Astrocyte of the cerebellum (primary cell): ENCODE data around the gene NSD2.

Source experiments
- DNase-seq: peaks from one replicate; pipeline ENCODE4 v3.0.0-alpha.2; 2011; ENCODE audit warnings: low read depth
- H3K4me3 ChIP-seq: 2 replicates; pipeline ENCODE4 v1.5.1; 2011; ENCODE audit warnings: mild to moderate bottlenecking, low read depth, low read length, moderate library complexity
- in situ Hi-C: cut with HindIII; loops from 2 replicates; pipeline ENCODE4 v1.10.0; 2017; ENCODE audit warnings: low sequenced_read_pairs
- TF ChIP-seq, protein P1 (sequence below): IDR thresholded peaks from 2 replicates; pipeline ENCODE4 v1.5.1; 2012; ENCODE audit warnings: low read length, low read depth, moderate library complexity, mild to moderate bottlenecking; ENCODE audit errors: missing control alignments

The NSD2 gene

DNA sequence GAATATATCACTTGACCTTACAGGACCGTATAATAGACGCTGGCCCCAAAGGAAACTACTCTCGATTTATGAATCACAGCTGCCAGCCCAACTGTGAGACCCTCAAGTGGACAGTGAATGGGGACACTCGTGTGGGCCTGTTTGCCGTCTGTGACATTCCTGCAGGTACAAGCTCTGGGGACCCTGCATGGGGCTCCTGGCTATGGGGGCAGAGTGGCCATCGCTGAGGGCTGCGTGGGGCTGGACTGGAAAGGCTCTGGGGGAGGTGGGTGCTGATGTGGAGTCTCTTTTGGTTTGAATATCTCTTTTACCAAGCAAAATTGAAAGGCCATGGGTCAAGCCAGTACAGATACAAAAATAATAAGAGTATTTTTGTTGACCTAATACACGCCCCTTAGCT lies 103.6 kb downstream of the NSD2 start:
- in situ Hi-C loops: no loop called here
- H3K4me3 ChIP-seq: no peak overlapping the region
- no peak for DNase-seq
- TF ChIP-seq, protein P1, sequence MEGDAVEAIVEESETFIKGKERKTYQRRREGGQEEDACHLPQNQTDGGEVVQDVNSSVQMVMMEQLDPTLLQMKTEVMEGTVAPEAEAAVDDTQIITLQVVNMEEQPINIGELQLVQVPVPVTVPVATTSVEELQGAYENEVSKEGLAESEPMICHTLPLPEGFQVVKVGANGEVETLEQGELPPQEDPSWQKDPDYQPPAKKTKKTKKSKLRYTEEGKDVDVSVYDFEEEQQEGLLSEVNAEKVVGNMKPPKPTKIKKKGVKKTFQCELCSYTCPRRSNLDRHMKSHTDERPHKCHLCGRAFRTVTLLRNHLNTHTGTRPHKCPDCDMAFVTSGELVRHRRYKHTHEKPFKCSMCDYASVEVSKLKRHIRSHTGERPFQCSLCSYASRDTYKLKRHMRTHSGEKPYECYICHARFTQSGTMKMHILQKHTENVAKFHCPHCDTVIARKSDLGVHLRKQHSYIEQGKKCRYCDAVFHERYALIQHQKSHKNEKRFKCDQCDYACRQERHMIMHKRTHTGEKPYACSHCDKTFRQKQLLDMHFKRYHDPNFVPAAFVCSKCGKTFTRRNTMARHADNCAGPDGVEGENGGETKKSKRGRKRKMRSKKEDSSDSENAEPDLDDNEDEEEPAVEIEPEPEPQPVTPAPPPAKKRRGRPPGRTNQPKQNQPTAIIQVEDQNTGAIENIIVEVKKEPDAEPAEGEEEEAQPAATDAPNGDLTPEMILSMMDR: no peak

DNA sequence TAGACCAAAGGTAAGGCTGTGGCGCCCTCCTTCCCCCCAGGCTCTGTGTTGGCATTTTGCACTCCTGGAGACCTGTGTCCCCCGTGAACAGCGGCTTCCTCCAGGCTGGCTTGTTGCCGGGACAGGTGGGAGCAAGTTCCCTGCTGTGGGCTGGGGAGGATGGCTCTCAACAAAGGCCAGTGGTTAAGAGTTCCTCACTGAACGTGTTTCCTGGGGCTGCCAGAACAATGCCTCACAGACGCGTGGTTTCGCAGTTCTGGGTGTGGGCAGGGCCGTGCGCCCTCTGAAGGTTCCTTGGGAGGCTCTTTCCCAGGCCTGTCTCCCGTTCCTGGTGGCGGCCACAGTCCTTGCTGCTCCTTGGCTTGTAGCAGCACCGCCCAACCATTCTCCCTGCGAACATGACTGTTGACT lies 104.2 kb downstream of the NSD2 start:
- TF ChIP-seq, protein P1: no peak
- in situ Hi-C loops: no loop called here
- DNase-seq: no peak
- no peak overlapping the region for H3K4me3 ChIP-seq

- H3K4me3 ChIP-seq: no peak overlapping the region
- in situ Hi-C loops: no loop called here
- TF ChIP-seq, protein P1: no peak
- DNase-seq: no peak
Observed at GRCh38 chr4:1975880-1976279, 104.7 kb downstream of the NSD2 start.

DNA sequence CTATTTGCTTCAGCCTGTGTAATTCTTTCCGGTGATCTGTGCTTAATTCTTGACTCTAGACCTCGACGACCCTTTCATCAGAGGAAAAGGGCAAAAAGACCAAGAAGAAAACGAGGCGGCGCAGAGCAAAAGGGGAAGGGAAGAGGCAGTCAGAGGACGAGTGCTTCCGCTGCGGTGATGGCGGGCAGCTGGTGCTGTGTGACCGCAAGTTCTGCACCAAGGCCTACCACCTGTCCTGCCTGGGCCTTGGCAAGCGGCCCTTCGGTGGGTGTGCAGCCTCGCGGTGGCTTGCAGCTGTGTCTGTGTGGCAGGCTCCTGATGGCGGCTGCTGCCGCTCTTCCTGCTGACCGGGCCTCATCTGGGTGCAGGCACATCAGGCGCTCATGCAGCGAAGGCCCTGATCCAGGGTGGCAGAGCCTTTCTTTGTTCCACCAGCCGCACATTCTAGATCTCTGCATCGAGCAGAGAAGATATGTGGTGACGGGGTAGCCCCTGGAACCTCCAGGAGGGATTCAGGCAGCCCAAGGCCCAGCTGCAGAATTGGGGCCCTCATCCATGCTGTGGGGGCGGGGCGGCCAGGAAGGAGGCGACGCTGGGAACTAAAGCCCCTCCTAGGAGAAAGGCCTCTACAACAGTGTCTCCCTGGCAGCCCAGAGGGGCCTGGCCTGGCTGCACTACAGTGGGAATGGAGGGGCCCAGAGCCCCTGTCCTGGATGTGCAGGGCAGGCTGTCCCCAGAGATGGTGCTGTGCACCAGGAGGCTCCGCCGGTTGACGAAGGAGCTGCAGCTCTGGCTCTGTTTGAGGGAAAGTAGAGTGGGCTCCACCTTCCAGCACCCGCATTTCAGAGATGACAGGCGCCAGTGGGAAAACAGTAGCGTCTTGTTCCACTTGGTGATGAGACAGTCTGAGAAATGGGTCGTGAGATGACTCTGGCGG lies 105.5 kb downstream of the NSD2 start:
- no peak for DNase-seq
- in situ Hi-C loops: no loop called here
- no peak overlapping the region for H3K4me3 ChIP-seq
- TF ChIP-seq, protein P1: no peak

- DNase-seq: no peak
- in situ Hi-C loops: no loop called here
- TF ChIP-seq, protein P1: no peak
- no peak overlapping the region for H3K4me3 ChIP-seq
Observed at GRCh38 chr4:1978226-1978625, 107.0 kb downstream of the NSD2 start.

DNA sequence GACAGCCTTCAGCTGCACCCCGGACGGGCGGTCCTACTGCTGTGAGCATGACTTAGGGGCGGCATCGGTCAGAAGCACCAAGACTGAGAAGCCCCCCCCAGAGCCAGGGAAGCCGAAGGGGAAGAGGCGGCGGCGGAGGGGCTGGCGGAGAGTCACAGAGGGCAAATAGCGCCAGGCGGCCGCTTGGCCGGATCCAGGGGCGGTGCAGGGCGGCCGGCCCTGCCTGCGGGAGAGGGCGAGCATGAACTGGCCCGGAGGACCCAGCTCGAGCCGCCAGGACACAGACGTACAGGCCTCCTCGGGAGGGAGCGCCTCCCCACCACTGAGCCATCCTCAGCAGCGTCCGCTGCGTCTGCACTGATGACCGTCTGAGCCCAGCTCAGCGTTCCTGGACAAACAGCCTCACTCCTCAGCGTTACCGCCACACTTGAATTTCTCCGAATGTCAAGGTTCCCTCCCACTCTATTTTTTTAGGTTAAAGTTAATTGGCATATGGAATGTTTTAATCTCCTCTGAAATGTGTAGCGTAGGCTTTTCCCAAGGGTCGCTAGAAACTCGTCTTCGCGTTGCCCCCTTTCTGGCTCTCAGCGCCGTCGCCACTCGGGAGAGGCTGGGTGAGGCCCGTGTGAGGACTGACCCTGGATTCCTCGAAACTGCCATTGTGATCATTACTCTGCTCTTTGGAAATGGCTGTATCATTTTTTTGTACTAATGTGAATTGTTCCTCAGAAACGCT lies 107.7 kb downstream of the NSD2 start:
- no peak for DNase-seq
- TF ChIP-seq, protein P1: no peak
- no peak overlapping the region for H3K4me3 ChIP-seq
- in situ Hi-C loops: no loop called here
